ENCODE measurements around the gene AHSP. TPM values are rescaled to one million over a fixed set of nuclear protein-coding genes. Genes with fewer than 3 reads are reported as not detected.

Gene AHSP
- total and polyA plus RNA-seq, 2 of the 4 experiments (the other 2 are of a cell fraction): not detected

DNA sequence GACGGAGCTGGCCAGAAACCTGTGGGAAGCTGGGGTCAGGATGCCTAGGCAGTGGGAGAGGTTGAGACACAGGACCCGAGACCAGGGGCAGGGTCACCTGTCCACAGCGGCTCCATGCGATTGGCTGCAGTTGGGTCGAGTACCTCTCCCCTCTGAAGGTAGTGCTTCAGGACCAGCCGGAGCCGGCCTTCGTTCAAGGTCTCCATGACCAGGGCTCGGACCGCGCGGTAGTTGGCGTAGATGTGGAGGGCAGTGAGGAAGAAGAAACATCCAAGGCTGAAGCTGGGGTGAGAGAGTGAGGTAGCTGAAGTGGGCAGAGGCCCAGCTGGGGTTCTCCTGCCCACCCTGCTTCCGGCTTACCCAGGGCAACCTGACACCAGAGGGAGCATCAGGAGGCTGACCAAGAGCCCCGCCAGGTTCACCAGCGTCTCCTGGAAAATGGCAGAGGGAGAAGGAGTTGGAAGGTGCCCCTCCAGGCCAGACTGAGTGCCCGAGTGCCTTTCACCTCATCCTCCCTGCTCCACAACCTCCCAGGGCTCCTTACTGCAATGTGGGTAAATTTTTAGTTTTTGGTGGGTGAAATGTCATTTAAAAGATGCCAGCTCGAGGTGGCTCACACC, 34.1 kb upstream of the AHSP start:
- H4K20me1 ChIP-seq (ENCODE audit: insufficient read depth, low read length): no peaks in the 10 kb centered on the region
- CTCF ChIA-PET: no interaction called here
- H4K91ac ChIP-seq (ENCODE audit: insufficient read depth, low read depth, low read length): no peak overlapping the region
- H4K8ac ChIP-seq (ENCODE audit: low read depth in 2 of 2, low read length in 2 of 2): no peak overlapping the region
- no peak overlapping the region for H3K56ac ChIP-seq (ENCODE audit: extremely low read depth, insufficient read depth, low read length)
- no peak overlapping the region for H2BK20ac ChIP-seq (ENCODE audit: low read depth, low read length)
- no peak overlapping the region for H2BK120ac ChIP-seq (ENCODE audit: low read depth, low read length)
- dilution Hi-C loops (cut with HindIII; ENCODE audit: low sequenced_read_pairs, unreplicated experiment): no loop called here
- no peak overlapping the region for H3K27ac ChIP-seq (ENCODE audit: insufficient read depth, low read length)
- no peak overlapping the region for H2BK5ac ChIP-seq (ENCODE audit: low read depth, low read length, poor library complexity, severe bottlenecking)
- POLR2A ChIA-PET (ENCODE audit: unreplicated experiment): no interaction called here
- no peak overlapping the region for H3K14ac ChIP-seq (replicated peaks; ENCODE audit: low read depth, low read length)
- intact Hi-C loops (cut with micrococcal nuclease): no loop called here
- in situ Hi-C loops (cut with MboI; ENCODE audit: low sequenced_read_pairs): no loop called here
- no peak for TF ChIP-seq BHLHE40 (IDR thresholded peaks at IDR 0.05; ENCODE audit: low read depth, low read length)
- TF ChIP-seq MAFK (IDR thresholded peaks at IDR 0.05; ENCODE audit: low read depth, low read length): no peak
- TF ChIP-seq SMC3 (IDR thresholded peaks at IDR 0.05; ENCODE audit: low read depth, low read length): no peak
- no peak for TF ChIP-seq CEBPB (IDR thresholded peaks at IDR 0.05; ENCODE audit: low read depth, low read length)
- TF ChIP-seq RCOR1 (IDR thresholded peaks at IDR 0.05; ENCODE audit: insufficient replicate concordance, low read length): no peak
- TF ChIP-seq MXI1 (IDR thresholded peaks at IDR 0.05; ENCODE audit: borderline replicate concordance, low read depth, low read length): no peak
- TF ChIP-seq RAD21 (IDR thresholded peaks at IDR 0.05; ENCODE audit: low read length): no peak
- TF ChIP-seq, protein P1, sequence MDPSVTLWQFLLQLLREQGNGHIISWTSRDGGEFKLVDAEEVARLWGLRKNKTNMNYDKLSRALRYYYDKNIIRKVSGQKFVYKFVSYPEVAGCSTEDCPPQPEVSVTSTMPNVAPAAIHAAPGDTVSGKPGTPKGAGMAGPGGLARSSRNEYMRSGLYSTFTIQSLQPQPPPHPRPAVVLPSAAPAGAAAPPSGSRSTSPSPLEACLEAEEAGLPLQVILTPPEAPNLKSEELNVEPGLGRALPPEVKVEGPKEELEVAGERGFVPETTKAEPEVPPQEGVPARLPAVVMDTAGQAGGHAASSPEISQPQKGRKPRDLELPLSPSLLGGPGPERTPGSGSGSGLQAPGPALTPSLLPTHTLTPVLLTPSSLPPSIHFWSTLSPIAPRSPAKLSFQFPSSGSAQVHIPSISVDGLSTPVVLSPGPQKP (IDR thresholded peaks at IDR 0.05; ENCODE audit: borderline replicate concordance, low read depth, low read length): no peak
- TF ChIP-seq, protein P2, sequence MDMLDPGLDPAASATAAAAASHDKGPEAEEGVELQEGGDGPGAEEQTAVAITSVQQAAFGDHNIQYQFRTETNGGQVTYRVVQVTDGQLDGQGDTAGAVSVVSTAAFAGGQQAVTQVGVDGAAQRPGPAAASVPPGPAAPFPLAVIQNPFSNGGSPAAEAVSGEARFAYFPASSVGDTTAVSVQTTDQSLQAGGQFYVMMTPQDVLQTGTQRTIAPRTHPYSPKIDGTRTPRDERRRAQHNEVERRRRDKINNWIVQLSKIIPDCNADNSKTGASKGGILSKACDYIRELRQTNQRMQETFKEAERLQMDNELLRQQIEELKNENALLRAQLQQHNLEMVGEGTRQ (IDR thresholded peaks at IDR 0.05; ENCODE audit: low read depth, low read length): no peak
- TF ChIP-seq RFX5 (IDR thresholded peaks at IDR 0.05; ENCODE audit: low read depth, low read length): no peak
- TF ChIP-seq POLR2A (IDR thresholded peaks at IDR 0.05; ENCODE audit: low read depth, low read length): no peak
- no peak for TF ChIP-seq CHD1 (IDR thresholded peaks at IDR 0.05; ENCODE audit: low read depth, low read length)
- TF ChIP-seq FOS (IDR thresholded peaks at IDR 0.05; ENCODE audit: low read depth, low read length): no peak
- TF ChIP-seq, protein P3, sequence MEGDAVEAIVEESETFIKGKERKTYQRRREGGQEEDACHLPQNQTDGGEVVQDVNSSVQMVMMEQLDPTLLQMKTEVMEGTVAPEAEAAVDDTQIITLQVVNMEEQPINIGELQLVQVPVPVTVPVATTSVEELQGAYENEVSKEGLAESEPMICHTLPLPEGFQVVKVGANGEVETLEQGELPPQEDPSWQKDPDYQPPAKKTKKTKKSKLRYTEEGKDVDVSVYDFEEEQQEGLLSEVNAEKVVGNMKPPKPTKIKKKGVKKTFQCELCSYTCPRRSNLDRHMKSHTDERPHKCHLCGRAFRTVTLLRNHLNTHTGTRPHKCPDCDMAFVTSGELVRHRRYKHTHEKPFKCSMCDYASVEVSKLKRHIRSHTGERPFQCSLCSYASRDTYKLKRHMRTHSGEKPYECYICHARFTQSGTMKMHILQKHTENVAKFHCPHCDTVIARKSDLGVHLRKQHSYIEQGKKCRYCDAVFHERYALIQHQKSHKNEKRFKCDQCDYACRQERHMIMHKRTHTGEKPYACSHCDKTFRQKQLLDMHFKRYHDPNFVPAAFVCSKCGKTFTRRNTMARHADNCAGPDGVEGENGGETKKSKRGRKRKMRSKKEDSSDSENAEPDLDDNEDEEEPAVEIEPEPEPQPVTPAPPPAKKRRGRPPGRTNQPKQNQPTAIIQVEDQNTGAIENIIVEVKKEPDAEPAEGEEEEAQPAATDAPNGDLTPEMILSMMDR (conservative IDR thresholded peaks at IDR 0.05; ENCODE audit: low read depth, low read length): no peak
- TF ChIP-seq MAZ (IDR thresholded peaks at IDR 0.05; ENCODE audit: borderline replicate concordance, low read depth, low read length): no peak
- no peak for TF ChIP-seq NFE2L2 (IDR thresholded peaks at IDR 0.05; ENCODE audit: low read depth, low read length)
- WGBS, 2 experiments (ENCODE audit: extremely low coverage in 2 of 2, insufficient read length in 1 of 2): 100% methylated on average over 2 of the region's 18 CpGs; no CpG with 5 or more reads in 1 of the 2 experiments
- H3K27me3 ChIP-seq (ENCODE audit: control insufficient read depth, insufficient read depth, low read length): no peaks in the 10 kb centered on the region
- no peak overlapping the region for H2AFZ ChIP-seq (replicated peaks; ENCODE audit: low read length, poor library complexity)
- H3K9me3 ChIP-seq (ENCODE audit: control insufficient read depth, insufficient read depth, low read length): no peaks in the 10 kb centered on the region
- H3K4me3 ChIP-seq (ENCODE audit: insufficient read depth, low read depth, low read length): no peak overlapping the region
- no peak overlapping the region for H3K4ac ChIP-seq (ENCODE audit: low read depth, low read length)
- no peak overlapping the region for H2BK15ac ChIP-seq (ENCODE audit: low read depth, low read length)
- H3K79me1 ChIP-seq (ENCODE audit: low read depth in 1 of 2, low read length in 2 of 2): peaks cover 3 to 5% of the 10 kb centered on the region in 2 experiments; a peak in 2 of 4 replicates
- H2AK5ac ChIP-seq (ENCODE audit: low read depth, low read length): no peak overlapping the region
- no peak overlapping the region for H3K9ac ChIP-seq (ENCODE audit: low read depth, low read length)
- no peak overlapping the region for H3K23ac ChIP-seq (ENCODE audit: low read depth, low read length)
- DNase-seq: no peak
- peak overlapping the region; percentile 59 for H2AK9ac ChIP-seq (replicated peaks; ENCODE audit: low read depth, low read length, poor library complexity)
- H3K18ac ChIP-seq (ENCODE audit: low read depth, low read length): no peak overlapping the region
- no peaks in the 10 kb centered on the region for H3K4me1 ChIP-seq (ENCODE audit: control insufficient read depth, insufficient read depth, low read length)
- BruUV-seq (replicated peaks): no TSS peak
- no peak overlapping the region for H4K5ac ChIP-seq (ENCODE audit: low read depth, low read length)
- no peaks in the 10 kb centered on the region; the same call in 1 of the 2 replicates for H3K9me1 ChIP-seq (ENCODE audit: insufficient read depth, low read length)
- H3K4me2 ChIP-seq (ENCODE audit: low read depth, low read length): no peak overlapping the region
- ATAC-seq (ENCODE audit: low read depth): no peak
- peaks cover 74% of the 10 kb centered on the region for H3K36me3 ChIP-seq (ENCODE audit: control insufficient read depth, insufficient read depth, low read length)
